HEK293 (cell line): ENCODE measurements around the gene PHKA2.
A peak's percentile ranks its signal among the peaks of the same experiment; 100 is the strongest.

Source experiments
- CTCF ChIA-PET: fragments of 350-600 bp; formaldehyde crosslinking; extraction: SDS; loops from one replicate; lab custom pipeline; 2021; ENCODE audit warnings: antibody characterized with exemption; lab: Yijun Ruan, JAX
- POLR2A ChIA-PET: fragments of 300-600 bp; formaldehyde crosslinking; extraction: SDS; loops from one replicate; lab custom pipeline; 2020; ENCODE audit warnings: antibody characterized with exemption, inconsistent platforms; lab: Yijun Ruan, JAX
- H3K27ac ChIP-seq: fragments of 200-500 bp; sonication (Bioruptor generic); 2 replicates; pipeline ENCODE4 v1.5.1; 2014; ENCODE audit warnings: low read depth, low read length, control low read depth, inconsistent platforms; ENCODE audit errors: extremely low read depth
- H3K36me3 ChIP-seq, 2 experiments: fragments of 200-500 bp in 1 of 2; sonication (Bioruptor generic) in 1 of 2; 1 replicate in 1 of 2; 2 replicates in 1 of 2; pipeline ENCODE4 v1.5.1; 2014 to 2017; ENCODE audit warnings: inconsistent platforms in 2 of 2, low read length in 2 of 2; ENCODE audit not compliant: control insufficient read depth in 2 of 2, insufficient read depth in 1 of 2
- H3K4me1 ChIP-seq: fragments of 200-500 bp; sonication (Bioruptor generic); 2 replicates; pipeline ENCODE4 v1.5.1; 2014; ENCODE audit warnings: mild to moderate bottlenecking, low read length, inconsistent platforms; ENCODE audit not compliant: control insufficient read depth, insufficient read depth
- H3K4me3 ChIP-seq: 2 replicates; pipeline ENCODE4 v1.5.1; 2011; ENCODE audit warnings: low read depth, mild to moderate bottlenecking, control low read depth, low read length, moderate library complexity
- H3K9me3 ChIP-seq: fragments of 200-500 bp; sonication (Bioruptor generic); 2 replicates; pipeline ENCODE4 v1.5.1; 2014; ENCODE audit warnings: low read depth, low read length, inconsistent platforms; ENCODE audit not compliant: control insufficient read depth, insufficient read depth
- OVOL3 ChIP-seq: fragments of 450-650 bp; formaldehyde crosslinking; IDR thresholded peaks from 2 replicates; pipeline ENCODE4 v1.5.1; 2016; ENCODE audit warnings: missing biosample characterization, missing genetic modification characterization
- SETDB1 ChIP-seq: IDR thresholded peaks from one replicate; pipeline ENCODE4 v1.6.1; 2017; ENCODE audit warnings: mild to moderate bottlenecking, low read length, moderate library complexity, mixed read lengths; ENCODE audit not compliant: insufficient read length
- SP2 ChIP-seq: fragments of 450-650 bp; formaldehyde crosslinking; IDR thresholded peaks from 2 replicates; pipeline ENCODE4 v1.5.1; 2016; ENCODE audit warnings: missing biosample characterization, missing genetic modification characterization
- TSHZ1 ChIP-seq: fragments of 450-650 bp; formaldehyde crosslinking; IDR thresholded peaks from 2 replicates; pipeline ENCODE4 v1.5.1; 2016; ENCODE audit warnings: missing biosample characterization, missing genetic modification characterization, borderline replicate concordance
- ZBTB20 ChIP-seq: fragments of 450-650 bp; formaldehyde crosslinking; IDR thresholded peaks from 2 replicates; pipeline ENCODE4 v1.5.1; 2016; ENCODE audit warnings: missing biosample characterization, missing genetic modification characterization
- ZBTB6 ChIP-seq: fragments of 450-650 bp; formaldehyde crosslinking; IDR thresholded peaks from 2 replicates; pipeline ENCODE4 v1.5.1; 2017; ENCODE audit warnings: missing biosample characterization, missing genetic modification characterization
- ZIC2 ChIP-seq: fragments of 450-650 bp; formaldehyde crosslinking; IDR thresholded peaks from 2 replicates; pipeline ENCODE4 v1.5.1; 2016; ENCODE audit warnings: missing biosample characterization, missing genetic modification characterization
- ZNF140 ChIP-seq: fragments of 450-650 bp; formaldehyde crosslinking; IDR thresholded peaks from 2 replicates; pipeline ENCODE4 v1.5.1; 2016; ENCODE audit warnings: missing biosample characterization, missing genetic modification characterization
- ZNF292 ChIP-seq: fragments of 450-650 bp; formaldehyde crosslinking; IDR thresholded peaks from 2 replicates; pipeline ENCODE4 v1.5.1; 2016; ENCODE audit warnings: low read depth, missing biosample characterization, missing genetic modification characterization, borderline replicate concordance
- ZNF354C ChIP-seq: fragments of 450-650 bp; formaldehyde crosslinking; IDR thresholded peaks from 2 replicates; pipeline ENCODE4 v1.5.1; 2016; ENCODE audit warnings: missing biosample characterization, missing genetic modification characterization, low read depth, borderline replicate concordance
- ZNF580 ChIP-seq: fragments of 450-650 bp; formaldehyde crosslinking; IDR thresholded peaks from 2 replicates; pipeline ENCODE4 v1.5.1; 2016; ENCODE audit warnings: missing biosample characterization, missing genetic modification characterization
- ZNF629 ChIP-seq: fragments of 450-650 bp; formaldehyde crosslinking; IDR thresholded peaks from 2 replicates; pipeline ENCODE4 v1.5.1; 2017; ENCODE audit warnings: missing biosample characterization, missing genetic modification characterization
- ZNF654 ChIP-seq: fragments of 450-650 bp; formaldehyde crosslinking; IDR thresholded peaks from 2 replicates; pipeline ENCODE4 v1.5.1; 2016; ENCODE audit warnings: low read depth, missing biosample characterization, missing genetic modification characterization
- ZNF658 ChIP-seq: fragments of 450-650 bp; formaldehyde crosslinking; IDR thresholded peaks from 2 replicates; pipeline ENCODE4; 2016; ENCODE audit warnings: missing biosample characterization, missing genetic modification characterization
- ZNF692 ChIP-seq: fragments of 450-650 bp; formaldehyde crosslinking; IDR thresholded peaks from 2 replicates; pipeline ENCODE4 v1.5.1; 2016; ENCODE audit warnings: missing biosample characterization, missing genetic modification characterization
- ZNF76 ChIP-seq: fragments of 450-650 bp; formaldehyde crosslinking; IDR thresholded peaks from 2 replicates; pipeline ENCODE4; 2016; ENCODE audit warnings: low read depth, missing biosample characterization, missing genetic modification characterization, borderline replicate concordance

Gene PHKA2

GRCh38 chrX:18934708-18935107 lies 49.2 kb downstream of the PHKA2 start:
- Histone ChIP-seq H3K27ac (no peak overlapping the region), H3K9me3 (no peaks in the 10 kb centered on the region), H3K36me3 (peaks cover 0 to 58% of the 10 kb centered on the region in 2 experiments; a peak in 2 of 3 replicates), H3K4me1 (peaks cover 2% of the 10 kb centered on the region; the same call in 1 of the 2 replicates), H3K4me3 (no peak overlapping the region)
- TF ChIP-seq ZNF140 (tag by site-specific recombination) (no peak), OVOL3 (no peak), ZNF354C (tag by site-specific recombination) (no peak), ZIC2 (tag by site-specific recombination) (no peak), ZNF580 (no peak)
- CTCF ChIA-PET = interaction anchor here (0.5 kb wide), 1 partner anchor 437 kb away, joined by 3 read pairs; no protein-coding TSS in a partner anchor
- POLR2A ChIA-PET = no interaction called here

- ChIA-PET CTCF (interaction anchor here (0.7 to 0.8 kb wide), 3 partner anchors 66 to 400 kb away, joined by 3 to 4 read pairs (median 3); no protein-coding TSS in a partner anchor), POLR2A (no interaction called here)
- H3K36me3 ChIP-seq = peaks cover 0 to 58% of the 10 kb centered on the region in 2 experiments; a peak in 1 of 3 replicates
- H3K4me1 ChIP-seq = no peaks in the 10 kb centered on the region; the same call in 1 of the 2 replicates
- TF ChIP-seq SETDB1 (no peak), ZNF629 (no peak), TSHZ1 (tag by site-specific recombination) (no peak), ZNF76 (tag by site-specific recombination) (no peak)
- H3K27ac ChIP-seq = no peak overlapping the region
- H3K9me3 ChIP-seq = no peaks in the 10 kb centered on the region
- H3K4me3 ChIP-seq = no peak overlapping the region
Observed at GRCh38 chrX:18933617-18934016, 50.3 kb downstream of the PHKA2 start.

GRCh38 chrX:18931972-18932371 lies 51.9 kb downstream of the PHKA2 start:
- H3K4me1 ChIP-seq = no peaks in the 10 kb centered on the region
- H3K4me3 ChIP-seq = no peak overlapping the region
- no peaks in the 10 kb centered on the region for H3K9me3 ChIP-seq
- POLR2A ChIA-PET = no interaction called here
- no peak overlapping the region for H3K27ac ChIP-seq
- no peak for TF ChIP-seq ZBTB20 (tag by site-specific recombination)
- TF ChIP-seq ZNF292 (tag by site-specific recombination) = no peak
- TF ChIP-seq ZBTB6 (tag by site-specific recombination) = no peak
- TF ChIP-seq SP2 (tag by site-specific recombination) = no peak
- TF ChIP-seq ZNF658 (tag by site-specific recombination) = no peak
- TF ChIP-seq ZNF654 = peak; percentile 69
- TF ChIP-seq ZNF692 (tag by site-specific recombination) = no peak
- TF ChIP-seq, all 188 proteins: peak for 1
- CTCF ChIA-PET = interaction anchor here (0.5 to 2.0 kb wide), 14 partner anchors 10 to 600 kb away, joined by 3 to 10 read pairs (median 4); no protein-coding TSS in a partner anchor
- H3K36me3 ChIP-seq = peaks cover 0 to 50% of the 10 kb centered on the region in 2 experiments; a peak in 1 of 3 replicates
